ENCODE results near the gene LRRTM1.

- no peak for TF ChIP-seq CTCF (conservative IDR thresholded peaks at IDR 0.05 in 1 of 2, IDR thresholded peaks at IDR 0.05 in 1 of 2; ENCODE audit: extremely low read depth in 1 of 2, insufficient read depth in 1 of 2, low read depth in 1 of 2, low read length in 2 of 2)
- no peak for TF ChIP-seq EZH2 (IDR thresholded peaks at IDR 0.05; ENCODE audit: borderline replicate concordance, low read length)
These were observed 35.5 kb upstream of the LRRTM1 start for GRCh38 chr2:80340022-80340421.
